ENCODE measurements around the gene ONECUT2. TPM values are rescaled to one million over a fixed set of nuclear protein-coding genes. Genes with fewer than 3 reads are reported as not detected.

Gene ONECUT2
- polyA plus RNA-seq, 3 donors = not detected

- DNase-seq = no peak
- Histone ChIP-seq H3K4me3 (replicated peaks in 1 of 3; ENCODE audit: low read depth in 2 of 3, low read length in 3 of 3) (no peak overlapping the region), H3K79me2 (ENCODE audit: insufficient read depth, low read length) (no peaks in the 10 kb centered on the region), H4K20me1 (ENCODE audit: insufficient read depth, low read length) (no peaks in the 10 kb centered on the region), H3K4me2 (replicated peaks; ENCODE audit: extremely low read depth, low read length, poor library complexity, severe bottlenecking) (no peak overlapping the region), H3K27ac (ENCODE audit: low read depth in 1 of 2, low read length in 2 of 2) (no peak overlapping the region), H2AFZ (ENCODE audit: insufficient read depth, low read depth, low read length, poor library complexity, severe bottlenecking) (no peak overlapping the region), H3K9me3 (replicated peaks in 1 of 2; ENCODE audit: control insufficient read depth in 1 of 2, insufficient read depth in 1 of 2, low read length in 2 of 2) (no peaks in the 10 kb centered on the region), H3K9ac (ENCODE audit: insufficient read depth, low read length, poor library complexity, severe bottlenecking) (no peak overlapping the region), H3K4me1 (ENCODE audit: control insufficient read depth in 1 of 2, insufficient read depth in 2 of 2, low read length in 2 of 2) (no peaks in the 10 kb centered on the region), H3K36me3 (replicated peaks in 1 of 2; ENCODE audit: control insufficient read depth in 1 of 2, insufficient read depth in 2 of 2, low read length in 2 of 2) (no peaks in the 10 kb centered on the region), H3K27me3 (ENCODE audit: control insufficient read depth in 2 of 2, insufficient read depth in 2 of 2, low read length in 2 of 2) (peaks cover 5 to 21% of the 10 kb centered on the region in 2 donors)
- intact Hi-C loops (cut with micrococcal nuclease) = no loop called here
- Mint-ChIP-seq H3K9me3 (peaks cover 0 to 13% (median 3%) of the 10 kb centered on the region in 7 donors), H3K27me3 (ENCODE audit: low read depth in 3 of 3) (peaks cover 9 to 25% (median 16%) of the 10 kb centered on the region in 3 donors), H3K36me3 (no peaks in the 10 kb centered on the region), H3K4me1 (no peaks in the 10 kb centered on the region), H3K27ac (no peak overlapping the region), H3K4me3 (no peak overlapping the region)
- WGBS (ENCODE audit: insufficient coverage) = 91% methylated on average over 3 of the region's 4 CpGs
- TF ChIP-seq CTCF (IDR thresholded peaks at IDR 0.05) = no peak
These were observed 18.6 kb upstream of the ONECUT2 start for GRCh38 chr18:57416542-57416941.

GRCh38 chr18:57422313-57422872 is 12.8 kb upstream of the ONECUT2 start:
- Mint-ChIP-seq H3K9me3 (peaks cover 3 to 26% (median 18%) of the 10 kb centered on the region in 7 donors), H3K27me3 (ENCODE audit: low read depth in 3 of 3) (peaks cover 50 to 61% (median 55%) of the 10 kb centered on the region in 3 donors), H3K36me3 (no peaks in the 10 kb centered on the region), H3K27ac (no peak overlapping the region), H3K4me1 (peaks cover 2% of the 10 kb centered on the region), H3K4me3 (no peak overlapping the region)
- intact Hi-C loops (cut with micrococcal nuclease) = no loop called here
- Histone ChIP-seq H3K9me3 (replicated peaks in 1 of 2; ENCODE audit: control insufficient read depth in 1 of 2, insufficient read depth in 1 of 2, low read length in 2 of 2) (peaks cover 0 to 12% of the 10 kb centered on the region in 2 donors), H3K4me3 (replicated peaks in 1 of 3; ENCODE audit: low read depth in 2 of 3, low read length in 3 of 3) (no peak overlapping the region), H3K4me1 (ENCODE audit: control insufficient read depth in 1 of 2, insufficient read depth in 2 of 2, low read length in 2 of 2) (peaks cover 3% of the 10 kb centered on the region in 2 donors), H3K27ac (ENCODE audit: low read depth in 1 of 2, low read length in 2 of 2) (no peak overlapping the region), H3K27me3 (ENCODE audit: control insufficient read depth in 2 of 2, insufficient read depth in 2 of 2, low read length in 2 of 2) (peaks cover 49 to 65% of the 10 kb centered on the region in 2 donors), H3K79me2 (ENCODE audit: insufficient read depth, low read length) (no peaks in the 10 kb centered on the region), H3K4me2 (replicated peaks; ENCODE audit: extremely low read depth, low read length, poor library complexity, severe bottlenecking) (no peak overlapping the region), H3K9ac (ENCODE audit: insufficient read depth, low read length, poor library complexity, severe bottlenecking) (no peak overlapping the region), H3K36me3 (replicated peaks in 1 of 2; ENCODE audit: control insufficient read depth in 1 of 2, insufficient read depth in 2 of 2, low read length in 2 of 2) (no peaks in the 10 kb centered on the region), H2AFZ (ENCODE audit: insufficient read depth, low read depth, low read length, poor library complexity, severe bottlenecking) (no peak overlapping the region), H4K20me1 (ENCODE audit: insufficient read depth, low read length) (no peaks in the 10 kb centered on the region)
- no peak for TF ChIP-seq CTCF (IDR thresholded peaks at IDR 0.05)
- no CpG with 5 or more reads among the region's 3 CpGs for WGBS (ENCODE audit: insufficient coverage)
- DNase-seq = no peak
